Gastrocnemius medialis (tissue), 4 donors: ENCODE results near the gene ADAMTS18. TPM values are rescaled to one million over a fixed set of nuclear protein-coding genes. Genes with fewer than 3 reads are reported as not detected.

Experiments used
- ATAC-seq, 2 donors: fragments of 150-250 bp; one replicate each; pipeline ENCODE4 v1.9.1; 2016
- DNase-seq, 2 donors: peaks; one replicate each; pipeline ENCODE4 v3.0.0-alpha.2; 2019
- H3K27ac ChIP-seq, 4 donors: fragments of 200-600 bp; sonication (generic); 1 replicate in 1 of 4; 2 replicates in 3 of 4; pipeline ENCODE4 v1.5.1; 2016 to 2018; ENCODE audit warnings: mild to moderate bottlenecking in 2 of 4, moderate library complexity in 1 of 4
- H3K27me3 ChIP-seq, 3 donors: fragments of 200-600 bp; sonication (generic) in 2 of 3; 1 replicate in 1 of 3; 2 replicates in 2 of 3; pipeline versions ENCODE4 v1.5.1 to v1.6.0; 2016 to 2019; ENCODE audit warnings: mild to moderate bottlenecking in 1 of 3, moderate library complexity in 1 of 3
- H3K36me3 ChIP-seq, 2 donors: fragments of 200-600 bp; sonication (generic) in 1 of 2; one replicate each; pipeline ENCODE4 v1.5.1; 2017 to 2018
- H3K4me1 ChIP-seq, 2 donors: fragments of 200-600 bp; sonication (generic) in 1 of 2; one replicate each; pipeline ENCODE4 v1.5.1; 2016 to 2017; ENCODE audit warnings: mild to moderate bottlenecking in 2 of 2
- H3K4me3 ChIP-seq, 4 donors: fragments of 200-600 bp; sonication (generic) in 3 of 4; 1 replicate in 1 of 4; 2 replicates in 3 of 4; pipeline ENCODE4 v1.5.1; 2016 to 2019; ENCODE audit warnings: mild to moderate bottlenecking in 2 of 4
- H3K9me3 ChIP-seq, 3 donors: fragments of 200-600 bp; sonication (generic) in 2 of 3; 1 replicate in 1 of 3; 2 replicates in 2 of 3; pipeline ENCODE4 v1.5.1; 2016 to 2019
- POLR2A ChIP-seq, 2 donors: fragments of 450-650 bp; IDR thresholded peaks; one replicate each; pipeline ENCODE4 v1.6.1; 2017; ENCODE audit warnings: antibody characterized with exemption in 2 of 2, mild to moderate bottlenecking in 2 of 2, moderate library complexity in 2 of 2
- in situ Hi-C, 4 donors: fragments of 200-750 bp; cut with MboI; loops; one replicate each; pipeline versions ENCODE4 v1.15.0 to v1.8.0; 2017; ENCODE audit warnings: low sequenced_read_pairs in 4 of 4
- intact Hi-C: fragments of 100-400 bp; cut with DNase I; formaldehyde crosslinking; loops from one replicate; pipeline ENCODE4 v1.15.1; 2023; ENCODE audit warnings: low total_unique reads
- total RNA-seq, 4 donors: library from RNA; depleted of rRNA; stranded (reverse); fragments of >200 nt; gene quantifications; one replicate each; pipeline versions ENCODE4 v1.1.0 to v1.2.3, GENCODE V29; 2016
- TF ChIP-seq, protein P1 (sequence below), 5 experiments: fragments of 450-650 bp in 3 of 5; fragments of 200-600 bp in 2 of 5; sonication (generic) in 2 of 5; IDR thresholded peaks in 4 of 5; conservative IDR thresholded peaks in 1 of 5; 1 replicate in 4 of 5; 2 replicates in 1 of 5; pipeline ENCODE4 v1.5.1; 2016 to 2019; ENCODE audit warnings: antibody characterized with exemption in 5 of 5, mild to moderate bottlenecking in 3 of 5, moderate library complexity in 3 of 5

The ADAMTS18 gene
- total RNA-seq, 4 donors from 2014 or later = 0.82 TPM; not detected in 3

DNA sequence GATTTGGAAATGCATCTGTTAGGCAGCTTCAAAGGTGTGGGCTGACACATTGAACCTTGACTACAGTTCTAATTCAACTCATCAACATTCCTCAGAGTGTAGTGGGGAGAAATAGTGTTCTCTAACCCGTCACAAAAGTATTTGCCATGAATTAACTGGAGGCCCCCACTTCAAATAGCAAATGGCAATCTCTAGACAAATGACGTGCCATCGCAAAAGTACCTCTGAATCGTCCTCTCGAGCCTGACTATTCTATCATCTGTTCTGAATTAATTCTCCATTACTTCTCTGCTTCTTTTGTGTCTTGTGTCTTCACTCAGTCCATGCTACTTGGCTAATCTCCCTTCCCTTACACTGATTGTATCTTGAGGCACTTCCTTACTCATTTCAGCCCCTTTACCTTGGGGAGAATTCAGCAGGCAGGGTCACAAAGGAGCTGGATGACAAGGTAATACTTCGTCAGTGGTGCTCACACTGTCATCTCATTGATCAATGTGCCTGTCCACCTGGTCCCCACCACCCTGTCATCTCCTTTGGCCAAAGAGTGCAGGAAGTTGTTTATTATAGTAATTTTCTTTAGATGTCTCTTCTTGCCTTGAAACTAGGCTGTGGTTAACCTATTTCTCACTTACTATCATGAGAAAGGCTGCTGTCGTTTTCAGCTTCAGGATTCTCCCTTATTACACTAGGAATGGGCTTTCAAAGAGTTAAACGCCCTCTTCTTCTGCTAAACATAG, 127.2 kb downstream of the ADAMTS18 start:
- intact Hi-C loops = no loop called here
- no peak for DNase-seq
- Histone ChIP-seq H3K9me3 (no peaks in the 10 kb centered on the region), H3K4me3 (no peak overlapping the region), H3K27me3 (no peaks in the 10 kb centered on the region), H3K4me1 (no peaks in the 10 kb centered on the region), H3K27ac (no peak overlapping the region), H3K36me3 (no peaks in the 10 kb centered on the region)
- in situ Hi-C loops = no loop called here
- no peak for ATAC-seq
- TF ChIP-seq, protein P1, sequence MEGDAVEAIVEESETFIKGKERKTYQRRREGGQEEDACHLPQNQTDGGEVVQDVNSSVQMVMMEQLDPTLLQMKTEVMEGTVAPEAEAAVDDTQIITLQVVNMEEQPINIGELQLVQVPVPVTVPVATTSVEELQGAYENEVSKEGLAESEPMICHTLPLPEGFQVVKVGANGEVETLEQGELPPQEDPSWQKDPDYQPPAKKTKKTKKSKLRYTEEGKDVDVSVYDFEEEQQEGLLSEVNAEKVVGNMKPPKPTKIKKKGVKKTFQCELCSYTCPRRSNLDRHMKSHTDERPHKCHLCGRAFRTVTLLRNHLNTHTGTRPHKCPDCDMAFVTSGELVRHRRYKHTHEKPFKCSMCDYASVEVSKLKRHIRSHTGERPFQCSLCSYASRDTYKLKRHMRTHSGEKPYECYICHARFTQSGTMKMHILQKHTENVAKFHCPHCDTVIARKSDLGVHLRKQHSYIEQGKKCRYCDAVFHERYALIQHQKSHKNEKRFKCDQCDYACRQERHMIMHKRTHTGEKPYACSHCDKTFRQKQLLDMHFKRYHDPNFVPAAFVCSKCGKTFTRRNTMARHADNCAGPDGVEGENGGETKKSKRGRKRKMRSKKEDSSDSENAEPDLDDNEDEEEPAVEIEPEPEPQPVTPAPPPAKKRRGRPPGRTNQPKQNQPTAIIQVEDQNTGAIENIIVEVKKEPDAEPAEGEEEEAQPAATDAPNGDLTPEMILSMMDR (IDR thresholded peaks at IDR 0.05 in 4 of 5, conservative IDR thresholded peaks at IDR 0.05 in 1 of 5) = no peak
- no peak for TF ChIP-seq POLR2A (IDR thresholded peaks at IDR 0.05)

DNA sequence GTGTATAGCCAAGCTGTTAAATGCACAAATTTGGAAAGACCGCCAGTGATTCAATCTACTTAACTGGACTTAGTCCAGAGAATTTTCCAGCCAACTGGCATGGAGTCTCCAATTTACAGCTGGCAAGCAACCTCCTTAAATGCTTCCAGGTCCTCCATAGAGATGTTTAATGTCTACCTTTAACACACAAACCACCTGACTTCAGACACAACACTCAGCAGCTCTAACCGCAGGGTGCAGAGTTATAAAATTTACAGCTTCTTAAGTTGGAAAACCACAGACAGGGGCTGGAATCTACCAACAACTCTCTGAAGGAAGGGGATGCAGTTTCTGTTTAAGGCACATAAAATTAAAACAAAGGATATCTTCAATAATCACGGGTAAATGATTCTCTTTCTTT, 128.8 kb downstream of the ADAMTS18 start:
- Histone ChIP-seq H3K27me3 (no peaks in the 10 kb centered on the region), H3K4me3 (no peak overlapping the region), H3K4me1 (no peaks in the 10 kb centered on the region), H3K9me3 (no peaks in the 10 kb centered on the region), H3K27ac (no peak overlapping the region), H3K36me3 (no peaks in the 10 kb centered on the region)
- intact Hi-C loops (no loop called here), in situ Hi-C loops (no loop called here)
- TF ChIP-seq, protein P1 (IDR thresholded peaks at IDR 0.05 in 4 of 5, conservative IDR thresholded peaks at IDR 0.05 in 1 of 5) = no peak
- no peak for TF ChIP-seq POLR2A (IDR thresholded peaks at IDR 0.05)
- no peak for ATAC-seq
- no peak for DNase-seq

DNA sequence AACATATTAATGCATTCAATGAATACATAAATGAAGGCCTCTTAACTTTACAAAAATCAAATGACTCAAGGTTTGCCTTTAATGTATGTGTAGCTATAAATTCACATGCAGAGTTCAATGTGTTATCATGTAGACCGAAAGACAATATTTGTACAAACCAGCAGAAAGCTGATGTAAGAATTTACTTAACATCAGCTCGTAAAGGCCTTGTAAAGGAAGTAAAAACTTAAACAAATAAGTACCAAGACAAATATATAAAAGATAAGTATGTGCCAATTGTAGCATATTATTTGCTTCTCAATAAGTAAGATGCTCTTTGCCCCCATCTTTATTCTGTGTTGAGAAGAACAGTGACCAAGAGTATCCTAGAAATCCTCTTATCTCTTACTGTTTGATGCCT, 130.0 kb downstream of the ADAMTS18 start:
- no peak for DNase-seq
- Histone ChIP-seq H3K27me3 (no peaks in the 10 kb centered on the region), H3K36me3 (no peaks in the 10 kb centered on the region), H3K4me1 (no peaks in the 10 kb centered on the region), H3K9me3 (no peaks in the 10 kb centered on the region), H3K27ac (no peak overlapping the region), H3K4me3 (no peak overlapping the region)
- ATAC-seq = no peak
- intact Hi-C loops (no loop called here), in situ Hi-C loops (no loop called here)
- TF ChIP-seq, protein P1 (IDR thresholded peaks at IDR 0.05 in 4 of 5, conservative IDR thresholded peaks at IDR 0.05 in 1 of 5) = no peak
- TF ChIP-seq POLR2A (IDR thresholded peaks at IDR 0.05) = no peak

DNA sequence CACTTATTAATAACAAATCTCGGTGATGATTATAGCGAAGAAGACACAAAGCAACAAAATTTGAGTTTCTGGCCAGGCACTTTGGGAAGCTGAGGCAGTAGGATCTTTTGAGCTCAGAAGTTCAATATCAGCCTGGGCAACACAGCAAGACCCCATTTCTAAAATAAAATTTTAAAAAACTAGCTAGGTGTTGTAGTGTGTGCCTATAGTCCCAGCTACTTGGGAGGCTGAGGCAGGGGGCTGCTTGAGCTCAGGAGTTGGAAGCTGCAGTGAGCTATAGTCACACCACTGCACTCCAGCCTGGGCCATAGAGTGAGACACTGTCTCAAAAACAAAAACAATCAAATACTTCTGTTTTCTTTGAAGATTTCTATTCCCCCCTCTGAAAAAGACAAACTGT, 130.7 kb downstream of the ADAMTS18 start:
- DNase-seq (no peak), ATAC-seq (no peak)
- no peak for TF ChIP-seq POLR2A (IDR thresholded peaks at IDR 0.05)
- TF ChIP-seq, protein P1 (IDR thresholded peaks at IDR 0.05 in 4 of 5, conservative IDR thresholded peaks at IDR 0.05 in 1 of 5) = no peak
- Histone ChIP-seq H3K4me3 (no peak overlapping the region), H3K9me3 (no peaks in the 10 kb centered on the region), H3K36me3 (no peaks in the 10 kb centered on the region), H3K4me1 (no peaks in the 10 kb centered on the region), H3K27ac (no peak overlapping the region), H3K27me3 (no peaks in the 10 kb centered on the region)
- in situ Hi-C loops (no loop called here), intact Hi-C loops (no loop called here)

DNA sequence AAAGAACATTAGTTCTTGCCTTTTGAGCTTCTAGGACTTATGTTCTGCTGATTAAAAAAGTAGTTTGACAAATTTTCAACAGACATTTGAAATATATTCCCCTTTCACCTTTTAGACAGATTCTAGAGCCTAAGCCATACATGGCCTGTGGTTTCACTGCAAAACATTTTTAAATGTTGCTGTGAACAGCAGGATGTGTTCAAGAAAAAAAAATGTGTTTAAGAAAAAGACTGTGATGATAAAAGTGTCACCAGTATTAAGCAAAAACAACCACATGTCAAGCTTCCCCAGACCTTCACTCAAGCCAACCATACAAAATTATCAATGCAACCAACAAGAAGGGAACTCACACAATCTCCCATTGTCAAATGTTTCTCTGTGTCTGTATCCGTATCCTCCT, 132.2 kb downstream of the ADAMTS18 start:
- in situ Hi-C loops = no loop called here
- Histone ChIP-seq H3K4me1 (no peaks in the 10 kb centered on the region), H3K27ac (no peak overlapping the region), H3K36me3 (no peaks in the 10 kb centered on the region), H3K27me3 (no peaks in the 10 kb centered on the region), H3K4me3 (no peak overlapping the region), H3K9me3 (no peaks in the 10 kb centered on the region)
- ATAC-seq = no peak
- intact Hi-C loops = no loop called here
- no peak for DNase-seq
- no peak for TF ChIP-seq POLR2A (IDR thresholded peaks at IDR 0.05)
- TF ChIP-seq, protein P1 (IDR thresholded peaks at IDR 0.05 in 4 of 5, conservative IDR thresholded peaks at IDR 0.05 in 1 of 5) = no peak
